IMR-90 (cell line): ENCODE data around the gene FBRSL1. TPM values are rescaled to one million over a fixed set of nuclear protein-coding genes. Genes with fewer than 3 reads are reported as not detected.

Experiments
- ATAC-seq: fragments of 200-7000 bp; cut with Tn5 transposase; 2 replicates; pipeline ENCODE4 v1.9.1; 2020; ENCODE audit warnings: low read depth, mild to moderate bottlenecking, moderate library complexity
- BruUV-seq: library from RNA; stranded (reverse); fragments of 400-500 nt; replicated peaks from 2 replicates; lab custom pipeline; 2021; lab: Mats Ljungman, UMichigan
- CTCF ChIA-PET: fragments of 300-600 bp; formaldehyde crosslinking; extraction: SDS; loops from one replicate; lab custom pipeline; 2021; ENCODE audit warnings: antibody characterized with exemption; lab: Yijun Ruan, JAX
- POLR2A ChIA-PET: fragments of 300-600 bp; sonication (Branson Sonifier 250); formaldehyde crosslinking; loops from one replicate; lab custom pipeline; 2022; ENCODE audit warnings: antibody characterized with exemption; ENCODE audit not compliant: unreplicated experiment; lab: Charles Lee
- DNase-seq: peaks from one replicate; pipeline ENCODE4 v3.0.0; 2013
- H2AFZ ChIP-seq: replicated peaks from 2 replicates; pipeline ENCODE3; 2013; ENCODE audit warnings: low read length, mild to moderate bottlenecking; ENCODE audit not compliant: poor library complexity
- H2AK5ac ChIP-seq: 2 replicates; pipeline ENCODE4 v1.6.1; 2013; ENCODE audit warnings: low read depth, low read length, inconsistent platforms
- H2AK9ac ChIP-seq: replicated peaks from 2 replicates; pipeline ENCODE3; 2013; ENCODE audit warnings: mild to moderate bottlenecking, low read depth, low read length, moderate library complexity; ENCODE audit not compliant: poor library complexity
- H2BK120ac ChIP-seq: 2 replicates; pipeline ENCODE4 v1.6.1; 2013; ENCODE audit warnings: low read depth, low read length, inconsistent platforms
- H2BK15ac ChIP-seq: 3 replicates; pipeline ENCODE4 v1.6.1; 2013; ENCODE audit warnings: low read depth, low read length, inconsistent platforms
- H2BK20ac ChIP-seq: 2 replicates; pipeline ENCODE4 v1.6.1; 2013; ENCODE audit warnings: low read depth, mild to moderate bottlenecking, inconsistent platforms, low read length, moderate library complexity
- H2BK5ac ChIP-seq: 2 replicates; pipeline ENCODE4 v1.6.1; 2013; ENCODE audit warnings: mild to moderate bottlenecking, low read depth, low read length, inconsistent platforms; ENCODE audit not compliant: poor library complexity, severe bottlenecking
- H3K14ac ChIP-seq: replicated peaks from 2 replicates; pipeline ENCODE4 v1.6.1; 2013; ENCODE audit warnings: low read depth, low read length, inconsistent platforms
- H3K18ac ChIP-seq: 2 replicates; pipeline ENCODE4 v1.6.1; 2013; ENCODE audit warnings: low read depth, low read length, control low read depth
- H3K23ac ChIP-seq: 2 replicates; pipeline ENCODE4 v1.6.1; 2013; ENCODE audit warnings: low read depth, low read length, inconsistent platforms
- H3K27ac ChIP-seq: 2 replicates; pipeline ENCODE4 v1.5.1; 2013; ENCODE audit warnings: mild to moderate bottlenecking, control low read depth, low read length; ENCODE audit not compliant: insufficient read depth
- H3K27me3 ChIP-seq: 2 replicates; pipeline ENCODE4 v1.6.1; 2013; ENCODE audit warnings: low read length; ENCODE audit not compliant: control insufficient read depth, insufficient read depth
- H3K36me3 ChIP-seq: 2 replicates; pipeline ENCODE4 v1.6.1; 2013; ENCODE audit warnings: low read length, mixed read lengths; ENCODE audit not compliant: control insufficient read depth, insufficient read depth
- H3K4ac ChIP-seq: 2 replicates; pipeline ENCODE4 v1.6.1; 2013; ENCODE audit warnings: low read depth, low read length, inconsistent platforms
- H3K4me1 ChIP-seq: 2 replicates; pipeline ENCODE4 v1.6.1; 2013; ENCODE audit warnings: low read length, mixed read lengths; ENCODE audit not compliant: control insufficient read depth, insufficient read depth
- H3K4me2 ChIP-seq: 2 replicates; pipeline ENCODE4 v1.6.1; 2013; ENCODE audit warnings: low read depth, mild to moderate bottlenecking, control low read depth, low read length, moderate library complexity
- H3K4me3 ChIP-seq: 2 replicates; pipeline ENCODE4 v1.5.1; 2013; ENCODE audit warnings: low read depth, mild to moderate bottlenecking, control low read depth, low read length, moderate library complexity; ENCODE audit not compliant: insufficient read depth
- H3K56ac ChIP-seq: 2 replicates; pipeline ENCODE4 v1.6.1; 2013; ENCODE audit warnings: low read length, inconsistent platforms; ENCODE audit not compliant: insufficient read depth; ENCODE audit errors: extremely low read depth
- H3K79me1 ChIP-seq, 2 experiments: 2 replicates each; pipeline ENCODE4 v1.6.1; 2013; ENCODE audit warnings: low read length in 2 of 2, inconsistent platforms in 1 of 2, low read depth in 1 of 2
- H3K9ac ChIP-seq: 2 replicates; pipeline ENCODE4 v1.6.1; 2013; ENCODE audit warnings: low read depth, low read length, control low read depth
- H3K9me1 ChIP-seq: 2 replicates; pipeline ENCODE4 v1.6.1; 2013; ENCODE audit warnings: low read length, inconsistent platforms; ENCODE audit not compliant: insufficient read depth
- H3K9me3 ChIP-seq: 2 replicates; pipeline ENCODE4 v1.6.1; 2013; ENCODE audit warnings: low read length; ENCODE audit not compliant: control insufficient read depth, insufficient read depth
- H4K20me1 ChIP-seq: 2 replicates; pipeline ENCODE4 v1.6.1; 2013; ENCODE audit warnings: low read length, inconsistent platforms; ENCODE audit not compliant: insufficient read depth
- H4K5ac ChIP-seq: 2 replicates; pipeline ENCODE4 v1.6.1; 2013; ENCODE audit warnings: mild to moderate bottlenecking, low read depth, low read length, control low read depth
- H4K8ac ChIP-seq, 2 experiments: 2 replicates each; pipeline ENCODE4 v1.6.1; 2013; ENCODE audit warnings: low read depth in 2 of 2, low read length in 2 of 2, control low read depth in 1 of 2, inconsistent platforms in 1 of 2
- H4K91ac ChIP-seq: 2 replicates; pipeline ENCODE4 v1.6.1; 2013; ENCODE audit warnings: low read depth, low read length, inconsistent platforms; ENCODE audit not compliant: insufficient read depth
- BHLHE40 ChIP-seq: fragments of 150-350 bp; IDR thresholded peaks from 2 replicates; pipeline ENCODE4 v1.6.1; 2016; ENCODE audit warnings: mild to moderate bottlenecking, low read depth, low read length
- CEBPB ChIP-seq: IDR thresholded peaks from 2 replicates; pipeline ENCODE4 v1.6.1; 2012; ENCODE audit warnings: low read depth, low read length, improper control_type of control experiment
- FOS ChIP-seq: fragments of 150-350 bp; IDR thresholded peaks from 2 replicates; pipeline ENCODE4 v1.6.1; 2016; ENCODE audit warnings: low read depth, low read length
- MAZ ChIP-seq: IDR thresholded peaks from 2 replicates; pipeline ENCODE4 v1.6.1; 2012; ENCODE audit warnings: low read depth, mild to moderate bottlenecking, low read length, improper control_type of control experiment, moderate library complexity, borderline replicate concordance
- POLR2A ChIP-seq: IDR thresholded peaks from 2 replicates; pipeline ENCODE4 v1.6.1; 2012; ENCODE audit warnings: mild to moderate bottlenecking, low read depth, low read length
- SMC3 ChIP-seq: fragments of 150-350 bp; IDR thresholded peaks from 2 replicates; pipeline ENCODE4 v1.6.1; 2016; ENCODE audit warnings: low read depth, mild to moderate bottlenecking, antibody characterized with exemption, low read length, moderate library complexity
- whole genome bisulfite sequencing, 2 experiments: methylation state at CpG; one replicate each; pipeline versions ENCODE4 v1.1.5 to v1.1.7; 2013; ENCODE audit warnings: missing lambda C conversion rate in 2 of 2; ENCODE audit not compliant: insufficient read length in 1 of 2; ENCODE audit errors: extremely low coverage in 2 of 2; 5-methylcytosine and 5-hydroxymethylcytosine counted together
- dilution Hi-C: fragments of 300-500 bp; cut with HindIII; formaldehyde crosslinking; loops from one replicate; pipeline ENCODE4 v1.14.3; 2018; ENCODE audit warnings: low sequenced_read_pairs; ENCODE audit not compliant: unreplicated experiment
- in situ Hi-C: fragments of 300-500 bp; cut with MboI; formaldehyde crosslinking; loops from 3 replicates; pipeline ENCODE4 v1.14.3; 2019; ENCODE audit warnings: low sequenced_read_pairs, inconsistent platforms, mixed read lengths
- intact Hi-C: fragments of 100-400 bp; cut with micrococcal nuclease; formaldehyde crosslinking; loops from 2 replicates; pipeline ENCODE4 v1.10.0; 2022
- polyA plus RNA-seq, 3 experiments: library from polyadenylated mRNA; depleted of rRNA; stranded (reverse); fragments of >200 nt; gene quantifications; 2 replicates each; pipeline ENCODE4 v1.2.3, GENCODE V29; 2012; ENCODE audit warnings: low replicate concordance in 1 of 3
- total RNA-seq: library from RNA; depleted of rRNA; stranded (reverse); fragments of >200 nt; gene quantifications from 2 replicates; pipeline ENCODE4 v1.2.3, GENCODE V29; 2012

The FBRSL1 gene
- total and polyA plus RNA-seq, 2 of the 4 experiments (the other 2 are of a cell fraction) = 0.36 to 10.8 TPM

DNA sequence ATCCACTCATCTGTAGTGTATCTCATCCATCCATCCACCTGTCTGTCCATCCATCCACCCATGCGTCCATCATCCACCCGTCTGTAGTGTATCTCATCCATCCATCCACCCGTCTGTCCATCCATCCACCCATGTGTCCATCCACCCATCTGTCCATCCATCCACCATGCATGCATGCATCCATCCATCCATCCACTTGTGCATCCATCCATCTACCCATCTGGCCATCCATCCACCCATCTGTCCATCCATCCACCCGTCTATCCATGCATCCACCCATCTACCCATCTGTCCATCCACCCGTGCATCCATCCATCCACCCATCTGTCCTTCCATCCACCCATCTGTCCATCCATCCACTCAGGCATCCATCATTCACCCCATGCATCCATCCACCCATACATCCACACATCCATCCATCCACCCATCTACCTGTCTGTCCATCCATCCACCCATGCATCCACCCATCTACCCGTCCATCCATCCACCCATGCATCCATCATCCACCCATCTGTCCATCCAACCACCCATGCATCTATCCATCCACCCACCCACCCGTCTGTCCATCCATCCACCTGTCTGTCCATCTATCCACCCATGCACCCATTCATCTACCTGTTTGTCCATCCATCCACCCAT lies 28.5 kb downstream of the FBRSL1 start:
- ChIA-PET CTCF (no interaction called here), POLR2A (no interaction called here)
- Histone ChIP-seq H3K36me3 (peaks cover 12% of the 10 kb centered on the region), H2AK5ac (no peak overlapping the region), H4K5ac (no peak overlapping the region), H3K4me1 (no peaks in the 10 kb centered on the region), H4K91ac (no peak overlapping the region), H3K4ac (no peak overlapping the region), H3K56ac (no peak overlapping the region), H2BK20ac (no peak overlapping the region), H3K23ac (no peak overlapping the region), H2BK5ac (peak overlapping the region; percentile 51), H2BK15ac (no peak overlapping the region), H3K79me1 (peaks cover 16 to 18% of the 10 kb centered on the region in 2 experiments; a peak in 3 of 4 replicates), H3K9me1 (0 out of 2 replicates have a peak, but pooled peaks cover 3% of the 10 kb centered on the region), H4K20me1 (peaks cover 29% of the 10 kb centered on the region), H3K4me3 (no peak overlapping the region), H3K9ac (no peak overlapping the region), H2AFZ (no peak overlapping the region), H4K8ac (no peak overlapping the region), H2BK120ac (no peak overlapping the region), H3K4me2 (no peak overlapping the region), H3K27me3 (no peaks in the 10 kb centered on the region), H3K18ac (no peak overlapping the region), H3K9me3 (no peaks in the 10 kb centered on the region; the same call in 1 of the 2 replicates), H2AK9ac (no peak overlapping the region), H3K27ac (no peak overlapping the region), H3K14ac (no peak overlapping the region)
- DNase-seq = no peak
- intact Hi-C loops (no loop called here), in situ Hi-C loops (no loop called here), dilution Hi-C loops (no loop called here)
- TF ChIP-seq SMC3 (no peak), CEBPB (no peak), BHLHE40 (no peak), POLR2A (no peak), FOS (no peak), MAZ (no peak)
- BruUV-seq = no TSS peak
- WGBS, 2 experiments = 94% methylated on average over 5 of the region's 7 CpGs; no CpG with 5 or more reads in 1 of the 2 experiments
- no peak for ATAC-seq
